Endothelial cell of umbilical vein (primary cell): Measurements from ENCODE around the gene SLC25A24. TPM values are rescaled to one million over a fixed set of nuclear protein-coding genes. Genes with fewer than 3 reads are reported as not detected.

Experiments
- BruUV-seq: library from RNA; stranded (reverse); fragments of 400-500 nt; replicated peaks from 2 replicates; lab custom pipeline; 2021; lab: Mats Ljungman, UMichigan
- CTCF ChIA-PET: fragments of 300-600, 350-600 bp; sonication (Branson Sonifier 250); formaldehyde crosslinking; loops from one replicate; lab custom pipeline; 2021; ENCODE audit warnings: antibody characterized with exemption, inconsistent platforms; lab: Charles Lee
- POLR2A ChIA-PET: fragments of 300-600, 350-600 bp; sonication (Branson Sonifier 250); formaldehyde crosslinking; loops from one replicate; lab custom pipeline; 2021; ENCODE audit warnings: antibody characterized with exemption, inconsistent platforms; lab: Charles Lee
- DNase-seq: peaks from one replicate; pipeline ENCODE4 v3.0.0-alpha.2; 2011; ENCODE audit warnings: low read depth, low spot score
- FAIRE-seq: peaks from 2 replicates; lab custom pipeline; 2011; peaks lifted over from hg19 to GRCh38; lab: Jason Lieb, UNC
- H2AFZ ChIP-seq: 2 replicates; pipeline ENCODE4 v1.6.0; 2012; ENCODE audit warnings: low read depth, low read length, control low read depth, inconsistent platforms
- H3K27ac ChIP-seq: 2 replicates; pipeline ENCODE4 v1.5.1; 2011; ENCODE audit warnings: low read depth, mild to moderate bottlenecking, control low read depth, low read length, moderate library complexity; ENCODE audit not compliant: insufficient read depth
- H3K27me3 ChIP-seq, 2 experiments: 2 replicates each; pipeline versions ENCODE4 v1.6.0 to v1.6.1; 2011; ENCODE audit warnings: low read length in 2 of 2, mixed read lengths in 1 of 2; ENCODE audit not compliant: control insufficient read depth in 2 of 2, insufficient read depth in 2 of 2
- H3K36me3 ChIP-seq, 2 experiments: 2 replicates in 1 of 2; 3 replicates in 1 of 2; pipeline ENCODE4 v1.5.1; 2011; ENCODE audit warnings: low read length in 2 of 2, mild to moderate bottlenecking in 1 of 2, moderate library complexity in 1 of 2; ENCODE audit not compliant: control insufficient read depth in 2 of 2, insufficient read depth in 2 of 2; ENCODE audit errors: extremely low read depth in 1 of 2
- H3K4me1 ChIP-seq: 3 replicates; pipeline ENCODE4 v1.5.1; 2011; ENCODE audit warnings: mild to moderate bottlenecking, low read length; ENCODE audit not compliant: control insufficient read depth, insufficient read depth; ENCODE audit errors: extremely low read depth
- H3K4me2 ChIP-seq: 2 replicates; pipeline ENCODE4 v1.6.1; 2011; ENCODE audit warnings: low read length, control low read depth, mixed read lengths; ENCODE audit not compliant: insufficient read depth
- H3K4me3 ChIP-seq, 3 experiments: fragments of 200-600 bp in 1 of 3; sonication (generic), shearing (Covaris generic) in 1 of 3; replicated peaks in 1 of 3; 2 replicates each; pipeline ENCODE4 v1.5.1; 2011 to 2016; ENCODE audit warnings: control low read depth in 3 of 3, low read length in 3 of 3, mild to moderate bottlenecking in 2 of 3, inconsistent platforms in 1 of 3, low read depth in 1 of 3, moderate library complexity in 1 of 3; ENCODE audit not compliant: insufficient read depth in 1 of 3
- H3K79me2 ChIP-seq: 2 replicates; pipeline ENCODE4 v1.6.0; 2012; ENCODE audit warnings: low read length, inconsistent platforms; ENCODE audit not compliant: control insufficient read depth, insufficient read depth
- H3K9ac ChIP-seq: replicated peaks from 2 replicates; pipeline ENCODE3; 2011; ENCODE audit warnings: low read length, control low read depth; ENCODE audit not compliant: insufficient read depth; ENCODE audit errors: extremely low read depth
- H3K9me1 ChIP-seq: replicated peaks from 3 replicates; pipeline ENCODE4 v1.6.0; 2011; ENCODE audit warnings: mild to moderate bottlenecking, low read length; ENCODE audit not compliant: control insufficient read depth, insufficient read depth; ENCODE audit errors: extremely low read depth
- H3K9me3 ChIP-seq: replicated peaks from 2 replicates; pipeline ENCODE4 v1.5.1; 2012; ENCODE audit warnings: low read length, inconsistent platforms; ENCODE audit not compliant: control insufficient read depth, insufficient read depth
- H4K20me1 ChIP-seq: replicated peaks from 2 replicates; pipeline ENCODE3; 2011; ENCODE audit warnings: mild to moderate bottlenecking, low read length; ENCODE audit not compliant: control insufficient read depth, insufficient read depth; ENCODE audit errors: extremely low read depth
- EZH2 ChIP-seq: IDR thresholded peaks from 2 replicates; pipeline ENCODE4 v1.6.1; 2012; ENCODE audit warnings: borderline replicate concordance, low read depth, mild to moderate bottlenecking, moderate library complexity, low read length, inconsistent platforms; ENCODE audit not compliant: severe bottlenecking
- FOS ChIP-seq: IDR thresholded peaks from 2 replicates; pipeline ENCODE4 v1.6.1; 2011; ENCODE audit warnings: mild to moderate bottlenecking, low read length, moderate library complexity, borderline replicate concordance; ENCODE audit not compliant: insufficient read depth
- JUN ChIP-seq: IDR thresholded peaks from 2 replicates; pipeline ENCODE4 v1.6.1; 2011; ENCODE audit warnings: borderline replicate concordance, low read depth; ENCODE audit not compliant: insufficient read length, insufficient read depth
- MYC ChIP-seq: IDR thresholded peaks from one replicate; pipeline ENCODE4 v1.6.1; 2011; ENCODE audit warnings: mild to moderate bottlenecking, low read depth, low read length
- dilution Hi-C: fragments of 300-500 bp; cut with MboI; formaldehyde crosslinking; loops from one replicate; pipeline ENCODE4 v1.15.0; 2019; ENCODE audit warnings: low sequenced_read_pairs; ENCODE audit not compliant: extremely low pct_ligation_motif_present
- intact Hi-C: fragments of 100-400 bp; cut with micrococcal nuclease; formaldehyde crosslinking; loops from one replicate; pipeline ENCODE4 v1.10.0; 2022
- polyA plus RNA-seq, 4 experiments: library from polyadenylated mRNA; depleted of rRNA in 3 of 4; stranded (reverse) in 3 of 4; unstranded in 1 of 4; fragments of >200 nt; gene quantifications; 2 replicates each; pipeline versions ENCODE4 v1.2.1 to v1.2.3, GENCODE V29; 2011 to 2012; ENCODE audit warnings: missing spikeins in 1 of 4
- total RNA-seq: library from RNA; stranded (reverse); gene quantifications from 2 replicates; pipeline ENCODE4 v1.2.3, GENCODE V29; 2021
- TF ChIP-seq, protein P1 (sequence below): IDR thresholded peaks from 2 replicates; pipeline ENCODE4 v1.6.1; 2011; ENCODE audit not compliant: insufficient read depth, insufficient read length
- TF ChIP-seq, protein P2 (sequence below), 2 donors: IDR thresholded peaks; 1 replicate in 1 of 2; 2 replicates in 1 of 2; pipeline ENCODE4 v1.5.1; 2011; ENCODE audit warnings: low read length in 2 of 2, mild to moderate bottlenecking in 2 of 2, moderate library complexity in 2 of 2, control low read depth in 1 of 2, inconsistent platforms in 1 of 2, low read depth in 1 of 2; ENCODE audit not compliant: insufficient read depth in 1 of 2; ENCODE audit errors: extremely low read depth in 1 of 2

Gene SLC25A24
- total and polyA plus RNA-seq, 2 donors (not counting 3 experiments of a cell fraction or from before 2014, with no cell fraction given): 16.9 to 45.8 TPM

DNA sequence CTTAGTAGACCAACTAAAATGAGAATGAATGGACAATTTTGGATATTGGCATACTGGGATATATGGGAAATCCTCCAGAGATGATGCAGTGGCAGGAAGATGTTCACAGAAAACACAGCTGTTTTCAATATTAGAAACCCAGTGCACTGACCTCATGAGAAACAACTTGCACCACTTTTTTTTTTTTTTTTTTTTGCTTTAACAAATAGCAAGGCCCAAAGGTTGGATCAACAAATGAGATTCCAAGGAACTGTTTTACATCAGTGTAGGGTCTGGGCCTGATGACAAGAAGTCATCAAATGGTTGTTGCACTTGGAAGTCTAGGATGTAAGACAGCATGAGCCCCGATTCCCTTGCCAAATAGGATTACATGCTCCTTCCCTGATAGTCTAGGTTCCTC, 110.7 kb downstream of the SLC25A24 start:
- Histone ChIP-seq H2AFZ (no peak overlapping the region), H3K79me2 (no peaks in the 10 kb centered on the region), H3K4me1 (no peaks in the 10 kb centered on the region), H3K9me3 (no peaks in the 10 kb centered on the region), H4K20me1 (no peaks in the 10 kb centered on the region), H3K4me2 (no peak overlapping the region), H3K27ac (no peak overlapping the region), H3K9me1 (no peaks in the 10 kb centered on the region), H3K4me3 (no peak overlapping the region), H3K36me3 (no peaks in the 10 kb centered on the region), H3K27me3 (peaks cover 0 to 3% of the 10 kb centered on the region in 2 experiments), H3K9ac (no peak overlapping the region)
- CTCF ChIA-PET: no interaction called here
- TF ChIP-seq MYC: no peak
- TF ChIP-seq, protein P1, sequence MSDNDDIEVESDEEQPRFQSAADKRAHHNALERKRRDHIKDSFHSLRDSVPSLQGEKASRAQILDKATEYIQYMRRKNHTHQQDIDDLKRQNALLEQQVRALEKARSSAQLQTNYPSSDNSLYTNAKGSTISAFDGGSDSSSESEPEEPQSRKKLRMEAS: no peak
- TF ChIP-seq, protein P2, sequence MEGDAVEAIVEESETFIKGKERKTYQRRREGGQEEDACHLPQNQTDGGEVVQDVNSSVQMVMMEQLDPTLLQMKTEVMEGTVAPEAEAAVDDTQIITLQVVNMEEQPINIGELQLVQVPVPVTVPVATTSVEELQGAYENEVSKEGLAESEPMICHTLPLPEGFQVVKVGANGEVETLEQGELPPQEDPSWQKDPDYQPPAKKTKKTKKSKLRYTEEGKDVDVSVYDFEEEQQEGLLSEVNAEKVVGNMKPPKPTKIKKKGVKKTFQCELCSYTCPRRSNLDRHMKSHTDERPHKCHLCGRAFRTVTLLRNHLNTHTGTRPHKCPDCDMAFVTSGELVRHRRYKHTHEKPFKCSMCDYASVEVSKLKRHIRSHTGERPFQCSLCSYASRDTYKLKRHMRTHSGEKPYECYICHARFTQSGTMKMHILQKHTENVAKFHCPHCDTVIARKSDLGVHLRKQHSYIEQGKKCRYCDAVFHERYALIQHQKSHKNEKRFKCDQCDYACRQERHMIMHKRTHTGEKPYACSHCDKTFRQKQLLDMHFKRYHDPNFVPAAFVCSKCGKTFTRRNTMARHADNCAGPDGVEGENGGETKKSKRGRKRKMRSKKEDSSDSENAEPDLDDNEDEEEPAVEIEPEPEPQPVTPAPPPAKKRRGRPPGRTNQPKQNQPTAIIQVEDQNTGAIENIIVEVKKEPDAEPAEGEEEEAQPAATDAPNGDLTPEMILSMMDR (IDR thresholded peaks at IDR 0.05; ENCODE audit: extremely low read depth in 1 of 2, insufficient read depth in 1 of 2, low read depth in 1 of 2, low read length in 2 of 2): no peak
- TF ChIP-seq EZH2: no peak
- TF ChIP-seq FOS: no peak
- no peak for TF ChIP-seq JUN
- FAIRE-seq: no peak
- dilution Hi-C loops: no loop called here
- intact Hi-C loops: no loop called here
- POLR2A ChIA-PET: no interaction called here
- no TSS peak for BruUV-seq
- no peak for DNase-seq
